ENCODE measurements around the gene NME5.
A peak's percentile ranks its signal among the peaks of the same experiment; 100 is the strongest.
"Not testable (repeated sequence)": the region's sequence is repeated elsewhere in the genome, so short reads cannot be mapped to it uniquely, and the experiment has no call there.

NME5 gene

DNA sequence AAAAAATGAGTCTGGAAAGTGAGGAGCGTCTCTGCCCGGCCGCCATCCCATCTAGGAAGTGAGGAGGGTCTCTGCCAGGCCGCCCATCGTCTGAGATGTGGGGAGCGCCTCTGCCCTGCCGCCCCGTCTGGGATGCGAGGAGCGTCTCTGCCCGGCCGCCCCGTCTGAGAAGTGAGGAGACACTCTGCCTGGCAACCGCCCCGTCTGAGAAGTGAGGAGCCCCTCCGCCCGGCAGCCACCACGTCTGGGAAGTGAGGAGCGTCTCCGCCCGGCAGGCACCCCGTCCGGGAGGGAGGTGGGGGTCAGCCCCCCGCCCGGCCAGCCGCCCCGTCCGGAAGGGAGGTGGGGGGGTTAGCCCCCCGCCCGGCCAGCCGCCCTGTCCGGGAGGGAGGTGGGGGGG is 69.2 kb downstream of the NME5 start:
- DNase-seq = not testable (repeated sequence)

DNA sequence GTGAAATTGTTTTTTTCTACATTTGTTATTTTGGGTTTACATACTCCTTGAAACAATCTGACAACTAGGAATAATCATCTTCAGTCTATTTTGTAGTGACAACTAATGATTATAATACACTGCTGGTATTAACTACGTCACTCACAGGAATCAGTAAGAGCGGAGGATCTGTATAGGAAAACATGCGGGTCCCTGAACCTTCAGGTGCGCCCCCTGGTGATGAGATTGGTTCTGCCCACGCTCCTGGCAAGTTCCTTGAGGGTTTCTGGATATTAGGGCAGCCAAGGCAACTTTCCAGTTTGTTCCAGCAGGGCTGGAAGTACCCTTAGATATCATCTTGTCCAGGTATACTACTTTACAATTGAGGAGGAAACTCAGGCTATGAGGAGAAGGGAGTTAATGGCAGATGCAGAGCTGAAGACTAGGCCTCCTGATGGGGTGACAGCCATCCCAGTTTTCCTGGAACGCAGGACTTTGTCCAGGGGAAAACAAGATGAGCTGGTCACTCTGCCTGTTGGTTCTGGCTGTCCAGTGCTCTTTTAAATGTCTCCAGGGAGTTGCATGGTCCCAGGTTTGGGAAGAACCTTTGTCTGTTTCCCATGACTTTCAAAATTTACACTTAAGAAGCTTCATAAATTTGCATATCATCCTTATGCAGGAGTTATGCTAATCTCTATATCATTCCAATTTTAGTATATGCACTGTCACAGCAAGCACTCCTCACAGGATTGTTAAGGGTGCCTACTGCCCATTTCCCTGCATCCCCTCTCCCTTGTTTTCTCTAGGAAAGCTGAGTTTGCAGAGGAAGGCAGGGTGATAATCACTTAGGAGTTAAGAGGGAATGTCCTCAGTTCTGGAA is 70.3 kb downstream of the NME5 start:
- peak; percentile 84 to 92 for DNase-seq

DNA sequence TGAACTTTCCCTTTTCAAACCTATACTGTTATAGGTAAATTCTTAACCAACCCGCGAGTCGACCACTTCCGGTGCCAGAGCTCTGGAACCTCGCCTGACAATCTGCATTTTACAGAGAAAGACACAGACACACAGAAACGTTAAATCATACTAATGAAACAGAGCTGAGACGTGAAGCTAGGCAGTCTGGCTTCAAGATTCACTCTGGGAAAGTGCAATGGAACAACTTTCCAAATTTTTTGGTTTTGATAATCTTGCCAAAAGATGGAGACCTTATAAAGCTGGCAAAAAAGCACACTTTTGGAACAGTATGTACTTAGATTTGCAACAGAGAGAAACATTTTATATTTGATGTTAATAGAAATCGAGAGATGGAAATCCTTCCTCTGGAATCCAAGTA is 71.3 kb downstream of the NME5 start:
- DNase-seq = no peak

Measured in Kasumi-1 (cell line).